Trophoblast cell (in vitro differentiated cells and primary cell): ENCODE data around the gene CADPS.

Experiments used
- DNase-seq, 2 donors: peaks; one replicate each; pipeline ENCODE4 v3.0.0-alpha.2; 2016
- H2AFZ ChIP-seq: 2 replicates; pipeline ENCODE4 v1.6.1; 2013; ENCODE audit warnings: low read length, moderate library complexity, mild to moderate bottlenecking; ENCODE audit not compliant: insufficient read depth, poor library complexity
- H2AK5ac ChIP-seq: 2 replicates; pipeline ENCODE4 v1.6.1; 2013; ENCODE audit warnings: mild to moderate bottlenecking, low read length
- H2BK120ac ChIP-seq: 2 replicates; pipeline ENCODE4 v1.6.1; 2013; ENCODE audit warnings: low read length, mild to moderate bottlenecking, moderate library complexity; ENCODE audit not compliant: insufficient read depth, poor library complexity
- H2BK12ac ChIP-seq: 2 replicates; pipeline ENCODE4 v1.6.1; 2013; ENCODE audit warnings: mild to moderate bottlenecking, low read length, moderate library complexity
- H2BK5ac ChIP-seq: 2 replicates; pipeline ENCODE4 v1.6.1; 2013; ENCODE audit warnings: low read length, low read depth, moderate library complexity, mild to moderate bottlenecking; ENCODE audit not compliant: poor library complexity
- H3K14ac ChIP-seq: 2 replicates; pipeline ENCODE4 v1.6.1; 2013; ENCODE audit warnings: mild to moderate bottlenecking, low read length
- H3K18ac ChIP-seq: 2 replicates; pipeline ENCODE4 v1.6.1; 2013; ENCODE audit warnings: mild to moderate bottlenecking, low read length
- H3K23ac ChIP-seq: 2 replicates; pipeline ENCODE4 v1.6.1; 2013; ENCODE audit warnings: low read length
- H3K27ac ChIP-seq: 2 replicates; pipeline ENCODE4 v1.5.1; 2013; ENCODE audit warnings: low read depth, mild to moderate bottlenecking, inconsistent platforms, low read length, moderate library complexity
- H3K27me3 ChIP-seq: 2 replicates; pipeline ENCODE4 v1.6.1; 2013; ENCODE audit warnings: inconsistent platforms, mild to moderate bottlenecking, low read length, moderate library complexity; ENCODE audit not compliant: insufficient read depth
- H3K36me3 ChIP-seq, 2 experiments: 1 replicate in 1 of 2; 2 replicates in 1 of 2; pipeline ENCODE4 v1.6.1; 2013; ENCODE audit warnings: low read length in 2 of 2, mild to moderate bottlenecking in 2 of 2, moderate library complexity in 1 of 2; ENCODE audit not compliant: insufficient read depth in 2 of 2, control insufficient read depth in 1 of 2
- H3K4ac ChIP-seq: 2 replicates; pipeline ENCODE4 v1.6.1; 2013; ENCODE audit warnings: low read depth, mild to moderate bottlenecking, low read length, moderate library complexity
- H3K4me1 ChIP-seq, 2 experiments: 1 replicate in 1 of 2; 2 replicates in 1 of 2; pipeline ENCODE4 v1.6.1; 2013; ENCODE audit warnings: low read length in 2 of 2, mild to moderate bottlenecking in 2 of 2, moderate library complexity in 1 of 2; ENCODE audit not compliant: insufficient read depth in 2 of 2, control insufficient read depth in 1 of 2
- H3K4me2 ChIP-seq: 2 replicates; pipeline ENCODE4 v1.6.1; 2013; ENCODE audit warnings: inconsistent platforms, mild to moderate bottlenecking, low read length, moderate library complexity
- H3K4me3 ChIP-seq: 2 replicates; pipeline ENCODE4 v1.5.1; 2013; ENCODE audit warnings: mild to moderate bottlenecking, low read depth, low read length, inconsistent platforms
- H3K79me1 ChIP-seq: one replicate; pipeline ENCODE4 v1.6.1; 2013; ENCODE audit warnings: low read length
- H3K79me2 ChIP-seq: 2 replicates; pipeline ENCODE4 v1.6.1; 2013; ENCODE audit warnings: low read length, mild to moderate bottlenecking; ENCODE audit not compliant: control insufficient read depth, insufficient read depth, poor library complexity
- H3K9ac ChIP-seq: 2 replicates; pipeline ENCODE4 v1.6.1; 2013; ENCODE audit warnings: mild to moderate bottlenecking, low read length
- H3K9me3 ChIP-seq: 2 replicates; pipeline ENCODE4 v1.6.1; 2013; ENCODE audit warnings: low read depth, mild to moderate bottlenecking, control low read depth, inconsistent platforms, low read length; ENCODE audit not compliant: insufficient read depth
- H4K12ac ChIP-seq: 2 replicates; pipeline ENCODE4 v1.6.1; 2013; ENCODE audit warnings: low read depth, mild to moderate bottlenecking, low read length, moderate library complexity
- H4K8ac ChIP-seq: 2 replicates; pipeline ENCODE4 v1.6.1; 2013; ENCODE audit warnings: low read depth, mild to moderate bottlenecking, low read length, moderate library complexity
- H4K91ac ChIP-seq: one replicate; pipeline ENCODE4 v1.6.1; 2013; ENCODE audit warnings: low read depth, mild to moderate bottlenecking, low read length, moderate library complexity
- WGBS: extraction: QIAGEN DNeasy Blood & Tissue Kit; methylation state at CpG from one replicate; pipeline ENCODE4 v1.1.7; 2013; ENCODE audit warnings: missing lambda C conversion rate; ENCODE audit not compliant: insufficient read length, insufficient coverage; ENCODE audit errors: extremely low coverage; 5-methylcytosine and 5-hydroxymethylcytosine counted together

The CADPS gene

GRCh38 chr3:62647711-62648110 lies 227.5 kb downstream of the CADPS start:
- no peak overlapping the region for H4K91ac ChIP-seq

DNA sequence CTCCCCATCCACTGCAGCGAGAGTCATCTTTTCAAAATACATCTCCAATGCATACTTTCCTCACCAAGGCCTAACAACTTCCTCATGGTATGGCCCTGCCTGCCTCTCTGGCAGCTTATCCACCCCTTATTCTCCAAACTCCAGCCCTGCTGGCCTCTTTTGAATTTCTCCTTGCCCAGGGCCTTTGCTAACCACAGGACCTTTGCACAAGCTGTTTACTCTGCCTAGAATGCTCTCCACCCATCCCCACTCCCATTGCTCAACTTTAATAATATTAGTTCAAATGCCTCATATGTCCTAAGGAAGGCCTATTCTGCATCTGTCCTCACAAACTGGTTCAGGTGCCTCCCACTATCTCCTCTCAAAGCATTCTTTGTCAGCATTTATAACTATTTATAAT lies 230.7 kb downstream of the CADPS start:
- Histone ChIP-seq H3K4me1 (no peaks in the 10 kb centered on the region), H3K9me3 (no peaks in the 10 kb centered on the region), H2AFZ (no peak overlapping the region), H3K79me2 (no peaks in the 10 kb centered on the region), H3K14ac (no peak overlapping the region), H3K18ac (no peak overlapping the region), H2BK12ac (no peak overlapping the region), H3K27ac (no peak overlapping the region), H3K36me3 (no peaks in the 10 kb centered on the region), H2BK120ac (no peak overlapping the region), H3K4ac (no peak overlapping the region), H2BK5ac (no peak overlapping the region), H2AK5ac (no peak overlapping the region), H3K23ac (no peak overlapping the region), H4K91ac (no peak overlapping the region), H4K12ac (no peak overlapping the region), H3K79me1 (no peaks in the 10 kb centered on the region), H3K9ac (no peak overlapping the region), H3K4me2 (no peak overlapping the region), H3K4me3 (no peak overlapping the region), H4K8ac (no peak overlapping the region), H3K27me3 (no peaks in the 10 kb centered on the region)
- no CpG with 5 or more reads among the region's 1 CpG for WGBS
- DNase-seq: no peak

More at GRCh38 chr3:62647711-62648110, 227.5 kb downstream of the CADPS start:
- H3K9ac ChIP-seq: no peak overlapping the region
- no peak overlapping the region for H3K14ac ChIP-seq
- H4K8ac ChIP-seq: no peak overlapping the region
- no peak overlapping the region for H2AK5ac ChIP-seq
- WGBS: no CpG with 5 or more reads among the region's 1 CpG
- no peaks in the 10 kb centered on the region for H3K9me3 ChIP-seq
- no peaks in the 10 kb centered on the region for H3K27me3 ChIP-seq
- H3K23ac ChIP-seq: no peak overlapping the region
- H3K79me1 ChIP-seq: no peaks in the 10 kb centered on the region
- no peak overlapping the region for H2AFZ ChIP-seq
- no peak overlapping the region for H3K4ac ChIP-seq
- no peak overlapping the region for H3K4me3 ChIP-seq
- H3K4me2 ChIP-seq: no peak overlapping the region
- H4K12ac ChIP-seq: no peak overlapping the region
- H2BK5ac ChIP-seq: no peak overlapping the region
- no peaks in the 10 kb centered on the region for H3K36me3 ChIP-seq
- no peak overlapping the region for H3K27ac ChIP-seq
- no peaks in the 10 kb centered on the region for H3K4me1 ChIP-seq
- H2BK120ac ChIP-seq: no peak overlapping the region
- peak; percentile 47 to 65 for DNase-seq
- H3K79me2 ChIP-seq: no peaks in the 10 kb centered on the region
- no peak overlapping the region for H3K18ac ChIP-seq
- H2BK12ac ChIP-seq: no peak overlapping the region

DNA sequence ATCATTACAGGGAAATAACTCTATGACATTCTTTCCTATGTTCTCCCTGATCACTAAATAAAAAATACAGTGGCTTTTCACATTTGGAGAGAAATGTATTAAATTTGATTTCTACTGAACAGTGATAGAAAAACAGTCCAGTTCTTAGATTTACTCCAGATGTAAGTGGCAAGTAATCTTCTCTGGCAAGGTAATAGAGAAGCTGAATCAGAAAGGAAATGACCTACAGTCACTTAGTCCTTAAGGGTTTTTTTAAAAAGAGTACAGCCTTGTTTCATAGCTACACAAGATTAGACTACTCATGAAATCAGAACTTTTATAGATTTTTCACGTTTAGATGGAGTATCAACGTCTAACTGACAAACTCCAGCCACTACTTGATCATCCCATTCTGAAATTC lies 236.9 kb downstream of the CADPS start:
- H3K27ac ChIP-seq: no peak overlapping the region
- H3K14ac ChIP-seq: no peak overlapping the region
- no peak overlapping the region for H4K91ac ChIP-seq
- no peak overlapping the region for H2BK120ac ChIP-seq
- no peaks in the 10 kb centered on the region for H3K79me1 ChIP-seq
- no CpG with 5 or more reads among the region's 2 CpGs for WGBS
- H2BK12ac ChIP-seq: no peak overlapping the region
- H3K36me3 ChIP-seq: no peaks in the 10 kb centered on the region
- no peak overlapping the region for H2BK5ac ChIP-seq
- no peak overlapping the region for H3K9ac ChIP-seq
- H3K4me1 ChIP-seq: no peaks in the 10 kb centered on the region
- no peak overlapping the region for H2AK5ac ChIP-seq
- no peak overlapping the region for H3K4me2 ChIP-seq
- no peaks in the 10 kb centered on the region for H3K9me3 ChIP-seq
- H4K8ac ChIP-seq: no peak overlapping the region
- no peak overlapping the region for H3K23ac ChIP-seq
- H3K18ac ChIP-seq: no peak overlapping the region
- H3K27me3 ChIP-seq: no peaks in the 10 kb centered on the region
- H4K12ac ChIP-seq: no peak overlapping the region
- H2AFZ ChIP-seq: no peak overlapping the region
- H3K79me2 ChIP-seq: no peaks in the 10 kb centered on the region
- no peak overlapping the region for H3K4me3 ChIP-seq
- H3K4ac ChIP-seq: no peak overlapping the region
- DNase-seq: no peak

DNA sequence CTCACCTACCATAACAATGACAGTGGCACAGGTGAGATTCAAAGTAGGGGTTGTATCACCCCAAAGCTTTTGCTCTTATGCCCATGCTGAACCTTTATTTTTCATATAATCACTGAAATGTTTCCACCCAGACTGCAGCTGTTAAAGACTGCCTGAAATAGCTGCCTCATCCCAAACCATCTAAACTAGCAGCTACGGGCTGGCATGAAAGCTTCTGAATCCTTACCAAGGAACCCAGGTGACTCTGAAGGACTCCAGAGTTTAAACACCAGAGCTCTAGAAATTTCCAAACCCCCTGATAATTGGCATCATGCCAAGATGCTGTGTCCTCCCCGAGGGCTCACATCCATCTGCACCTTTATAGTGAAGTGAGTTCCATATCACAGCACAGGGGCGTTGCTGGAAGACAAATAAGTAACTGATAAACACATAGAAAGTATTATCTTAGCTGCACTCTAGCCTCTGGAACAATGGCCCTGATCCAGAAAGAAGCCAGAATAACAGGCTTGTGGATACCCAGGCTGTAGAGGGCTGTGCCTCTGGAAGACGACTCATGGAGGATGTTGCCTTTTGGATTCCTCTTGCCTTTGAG lies 238.9 kb downstream of the CADPS start:
- no peaks in the 10 kb centered on the region for H3K79me2 ChIP-seq
- no peak overlapping the region for H2BK120ac ChIP-seq
- H3K4me3 ChIP-seq: no peak overlapping the region
- no peak overlapping the region for H2AFZ ChIP-seq
- no peak overlapping the region for H3K23ac ChIP-seq
- no peak overlapping the region for H2BK12ac ChIP-seq
- no peaks in the 10 kb centered on the region for H3K79me1 ChIP-seq
- H2AK5ac ChIP-seq: no peak overlapping the region
- H4K8ac ChIP-seq: no peak overlapping the region
- no peaks in the 10 kb centered on the region for H3K27me3 ChIP-seq
- no peak overlapping the region for H3K4ac ChIP-seq
- H3K14ac ChIP-seq: no peak overlapping the region
- no peaks in the 10 kb centered on the region for H3K36me3 ChIP-seq
- no peak overlapping the region for H4K91ac ChIP-seq
- no peak overlapping the region for H3K4me2 ChIP-seq
- DNase-seq: no peak
- no peak overlapping the region for H3K18ac ChIP-seq
- no peaks in the 10 kb centered on the region for H3K4me1 ChIP-seq
- no peak overlapping the region for H4K12ac ChIP-seq
- H3K27ac ChIP-seq: no peak overlapping the region
- WGBS: no CpG with 5 or more reads among the region's 4 CpGs
- no peak overlapping the region for H3K9ac ChIP-seq
- H2BK5ac ChIP-seq: no peak overlapping the region
- no peaks in the 10 kb centered on the region for H3K9me3 ChIP-seq
